Loucy (cell line): ENCODE data around the gene RHOC.

Experiments used
- H2AFZ ChIP-seq: fragments of 200-600 bp; sonication (generic); 2 replicates; pipeline ENCODE4 v1.6.0; 2016; ENCODE audit warnings: antibody characterized with exemption, mild to moderate bottlenecking, low read length, moderate library complexity
- H3F3A ChIP-seq: fragments of 200-600 bp; 2 replicates; pipeline ENCODE4 v1.6.0; 2016; ENCODE audit warnings: antibody characterized with exemption, low read depth, mild to moderate bottlenecking
- H3K27me3 ChIP-seq: fragments of 200-600 bp; sonication (generic); 2 replicates; pipeline ENCODE4 v1.6.1; 2014; ENCODE audit warnings: low read length, mild to moderate bottlenecking; ENCODE audit not compliant: insufficient read depth, poor library complexity, severe bottlenecking
- H3K36me3 ChIP-seq: fragments of 200-600 bp; sonication (generic); 2 replicates; pipeline ENCODE4 v1.6.1; 2016; ENCODE audit warnings: low read length; ENCODE audit not compliant: insufficient read depth
- H3K4me1 ChIP-seq: fragments of 200-600 bp; sonication (generic); 2 replicates; pipeline ENCODE4 v1.5.1; 2014; ENCODE audit warnings: low read length, mild to moderate bottlenecking; ENCODE audit not compliant: insufficient read depth, poor library complexity, severe bottlenecking
- H3K4me2 ChIP-seq: fragments of 200-600 bp; sonication (generic); 2 replicates; pipeline ENCODE4 v1.6.0; 2014; ENCODE audit warnings: antibody characterized with exemption, low read length, low read depth, mild to moderate bottlenecking; ENCODE audit not compliant: poor library complexity, severe bottlenecking
- H3K4me3 ChIP-seq: fragments of 200-600 bp; sonication (generic); 2 replicates; pipeline ENCODE4 v1.5.1; 2014; ENCODE audit warnings: low read length, mild to moderate bottlenecking, mixed read lengths; ENCODE audit not compliant: poor library complexity, severe bottlenecking
- H3K79me2 ChIP-seq: fragments of 200-600 bp; sonication (generic); 2 replicates; pipeline ENCODE4 v1.6.1; 2014; ENCODE audit warnings: low read length; ENCODE audit not compliant: insufficient read depth
- H3K9ac ChIP-seq: fragments of 200-600 bp; sonication (generic); 2 replicates; pipeline ENCODE4 v1.6.0; 2014; ENCODE audit warnings: mild to moderate bottlenecking, low read depth, low read length, moderate library complexity; ENCODE audit not compliant: poor library complexity, severe bottlenecking
- H3K9me2 ChIP-seq: fragments of 200-600 bp; sonication (generic); replicated peaks from 2 replicates; pipeline ENCODE4 v1.6.1; 2016; ENCODE audit warnings: low read depth, low read length, mixed read lengths
- H3K9me3 ChIP-seq: fragments of 200-600 bp; sonication (generic); 2 replicates; pipeline ENCODE4 v1.6.1; 2014; ENCODE audit warnings: mild to moderate bottlenecking, antibody characterized with exemption, low read length, low read depth; ENCODE audit not compliant: insufficient read depth
- H4K20me1 ChIP-seq: fragments of 200-600 bp; sonication (generic); 2 replicates; pipeline ENCODE4 v1.6.0; 2014; ENCODE audit warnings: antibody characterized with exemption, low read length, mild to moderate bottlenecking; ENCODE audit not compliant: insufficient read depth, poor library complexity, severe bottlenecking
- EZH2phosphoT487 ChIP-seq: fragments of 200-600 bp; IDR thresholded peaks from 2 replicates; pipeline ENCODE4 v1.6.1; 2018; ENCODE audit warnings: antibody characterized with exemption, mild to moderate bottlenecking, moderate library complexity, borderline replicate concordance
- TF ChIP-seq, protein P1 (sequence below): fragments of 200-600 bp; sonication (generic); conservative IDR thresholded peaks from 2 replicates; pipeline ENCODE4 v1.5.1; 2014; ENCODE audit warnings: mild to moderate bottlenecking, antibody characterized with exemption, low read length

RHOC gene

DNA sequence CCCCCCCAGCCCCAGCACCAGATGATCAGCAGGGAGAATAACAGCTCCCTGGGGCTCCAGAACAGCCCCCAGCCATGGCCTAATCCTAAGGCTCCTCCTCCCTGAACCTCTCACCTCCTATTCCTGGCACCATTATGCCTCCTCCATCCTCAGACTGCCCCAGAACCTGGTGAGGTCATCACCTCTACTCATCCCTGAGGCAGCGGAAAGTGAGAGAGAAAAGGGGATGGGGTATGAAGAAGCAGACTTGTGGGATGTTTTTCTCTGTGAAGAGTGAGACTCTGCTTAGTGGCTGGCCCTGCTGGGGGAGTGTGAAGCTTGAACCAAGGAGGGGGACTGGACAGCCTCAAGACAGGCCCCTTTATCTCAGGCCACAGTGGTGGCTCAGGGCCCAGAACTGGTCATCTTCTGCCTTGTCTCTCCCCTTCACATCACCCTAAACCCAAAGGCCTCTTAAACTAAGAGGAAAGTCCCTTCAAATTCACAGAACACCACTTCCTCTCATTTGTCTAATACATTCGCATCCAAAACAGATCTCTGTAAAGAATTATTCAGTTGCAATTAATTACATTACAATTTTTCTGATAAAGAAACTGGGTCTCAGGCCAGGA, 10.4 kb upstream of the RHOC start:
- no peak overlapping the region for H3K9ac ChIP-seq
- H3K36me3 ChIP-seq: no peaks in the 10 kb centered on the region
- peaks cover 7% of the 10 kb centered on the region for H3K4me1 ChIP-seq
- no peaks in the 10 kb centered on the region for H3K27me3 ChIP-seq
- H3K4me3 ChIP-seq: no peak overlapping the region
- H3K4me2 ChIP-seq: no peak overlapping the region
- H3K79me2 ChIP-seq: no peaks in the 10 kb centered on the region
- TF ChIP-seq, protein P1, sequence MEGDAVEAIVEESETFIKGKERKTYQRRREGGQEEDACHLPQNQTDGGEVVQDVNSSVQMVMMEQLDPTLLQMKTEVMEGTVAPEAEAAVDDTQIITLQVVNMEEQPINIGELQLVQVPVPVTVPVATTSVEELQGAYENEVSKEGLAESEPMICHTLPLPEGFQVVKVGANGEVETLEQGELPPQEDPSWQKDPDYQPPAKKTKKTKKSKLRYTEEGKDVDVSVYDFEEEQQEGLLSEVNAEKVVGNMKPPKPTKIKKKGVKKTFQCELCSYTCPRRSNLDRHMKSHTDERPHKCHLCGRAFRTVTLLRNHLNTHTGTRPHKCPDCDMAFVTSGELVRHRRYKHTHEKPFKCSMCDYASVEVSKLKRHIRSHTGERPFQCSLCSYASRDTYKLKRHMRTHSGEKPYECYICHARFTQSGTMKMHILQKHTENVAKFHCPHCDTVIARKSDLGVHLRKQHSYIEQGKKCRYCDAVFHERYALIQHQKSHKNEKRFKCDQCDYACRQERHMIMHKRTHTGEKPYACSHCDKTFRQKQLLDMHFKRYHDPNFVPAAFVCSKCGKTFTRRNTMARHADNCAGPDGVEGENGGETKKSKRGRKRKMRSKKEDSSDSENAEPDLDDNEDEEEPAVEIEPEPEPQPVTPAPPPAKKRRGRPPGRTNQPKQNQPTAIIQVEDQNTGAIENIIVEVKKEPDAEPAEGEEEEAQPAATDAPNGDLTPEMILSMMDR: no peak
- no peak for TF ChIP-seq EZH2phosphoT487
- H3K9me2 ChIP-seq: no peaks in the 10 kb centered on the region
- H3F3A ChIP-seq: no peaks in the 10 kb centered on the region
- H3K9me3 ChIP-seq: no peaks in the 10 kb centered on the region
- 0 out of 2 replicates have a peak overlapping the region, but pooled peaks have one; percentile 13 for H2AFZ ChIP-seq
- no peaks in the 10 kb centered on the region for H4K20me1 ChIP-seq

DNA sequence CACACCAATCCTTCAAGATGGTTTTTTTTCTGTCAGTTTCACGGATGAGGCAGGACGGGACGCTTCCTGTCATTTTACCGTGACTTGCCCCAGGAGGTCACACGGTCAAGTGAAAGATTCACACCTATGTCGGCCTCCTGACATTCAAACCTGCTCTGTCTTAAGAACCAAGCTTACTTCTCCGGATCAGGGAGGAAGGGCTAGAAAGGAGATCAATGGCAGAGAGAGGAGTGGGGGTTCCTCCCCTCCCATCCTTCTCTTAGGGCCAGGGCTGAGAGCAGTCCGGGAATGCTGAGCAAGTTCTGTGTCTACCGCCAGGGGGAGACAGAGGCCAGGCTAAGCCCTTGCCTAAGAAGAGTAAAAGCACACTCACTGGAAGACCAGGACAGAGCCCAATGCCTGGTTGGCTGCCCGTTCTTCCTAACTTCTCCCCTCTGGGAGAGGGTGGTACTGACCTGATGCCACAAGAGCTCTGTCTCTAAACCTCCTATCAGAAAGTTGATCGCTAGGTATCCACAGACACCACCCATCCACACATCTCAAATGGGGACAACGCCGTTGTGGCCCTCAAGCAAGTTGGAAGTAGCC, 9.3 kb upstream of the RHOC start:
- no peak overlapping the region for H3K9ac ChIP-seq
- no peaks in the 10 kb centered on the region for H3F3A ChIP-seq
- H2AFZ ChIP-seq: peak overlapping the region; percentile 59

DNA sequence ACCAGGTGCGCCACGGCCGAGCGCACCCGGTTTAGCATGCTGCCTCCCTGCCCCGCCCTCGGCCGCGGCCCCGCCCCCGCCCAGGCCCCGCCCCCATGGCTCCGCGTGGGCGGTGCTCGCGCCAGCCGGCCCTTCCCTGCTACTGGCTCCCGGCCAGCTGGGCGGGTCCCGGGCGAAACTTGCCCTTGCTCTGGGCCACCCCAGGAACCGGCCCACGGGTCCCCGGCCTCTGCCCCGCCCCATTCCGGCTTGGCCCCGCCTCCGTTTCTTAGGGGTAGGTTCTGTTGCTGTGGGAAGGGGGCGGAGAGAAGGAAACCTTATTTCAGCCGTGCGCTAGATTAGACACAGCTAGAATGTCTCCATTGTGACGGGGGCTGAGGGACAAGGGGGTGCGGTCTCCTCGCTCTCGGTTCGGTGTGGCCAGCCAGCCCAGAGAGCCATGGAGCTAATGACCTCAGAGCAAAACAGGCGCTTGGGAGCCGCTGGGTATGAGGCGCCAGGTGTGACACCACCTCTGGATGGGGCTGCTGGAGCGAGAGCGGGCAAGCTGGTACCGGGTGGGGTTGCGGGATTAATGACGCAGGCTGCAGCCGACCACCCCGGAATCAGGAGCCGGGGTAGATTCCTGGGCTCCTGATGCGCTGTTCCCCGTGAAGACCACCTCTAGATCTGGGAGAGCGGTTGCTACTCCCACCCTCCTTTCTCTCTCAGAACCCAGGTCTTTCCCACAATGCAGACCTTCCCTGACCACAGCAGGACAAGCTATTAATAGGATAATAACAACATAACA, 8.5 kb upstream of the RHOC start, which contains the start of gene PPM1J:
Gene PPM1J, minus strand, starts transcription at position 69 of the 790 bp plus-strand sequence. Its CDS starts 31 bp downstream, at position 38.
- H4K20me1 ChIP-seq: no peaks in the 10 kb centered on the region
- no peaks in the 10 kb centered on the region for H3K36me3 ChIP-seq
- no peaks in the 10 kb centered on the region for H3K9me3 ChIP-seq
- H3K4me3 ChIP-seq: peak within 1 kb of the TSS; percentile 76
- no peaks in the 10 kb centered on the region for H3K9me2 ChIP-seq
- TF ChIP-seq EZH2phosphoT487: no peak
- TF ChIP-seq, protein P1: no peak
- peak within 1 kb of the TSS; percentile 88 for H3K4me2 ChIP-seq
- peaks cover 7% of the 10 kb centered on the region for H3K4me1 ChIP-seq
- H3F3A ChIP-seq: no peaks in the 10 kb centered on the region
- peak within 1 kb of the TSS; percentile 72 for H2AFZ ChIP-seq
- no peak within 1 kb of the TSS for H3K9ac ChIP-seq
- H3K27me3 ChIP-seq: no peaks in the 10 kb centered on the region
- no peaks in the 10 kb centered on the region for H3K79me2 ChIP-seq

More for the DNA sequence above, 9.3 kb upstream of the RHOC start:
- Histone ChIP-seq H3K27me3 (no peaks in the 10 kb centered on the region), H3K4me1 (peaks cover 7% of the 10 kb centered on the region), H3K4me2 (peak overlapping the region; percentile 88), H3K36me3 (no peaks in the 10 kb centered on the region), H3K4me3 (peak overlapping the region; percentile 76), H3K79me2 (no peaks in the 10 kb centered on the region), H3K9me3 (no peaks in the 10 kb centered on the region), H4K20me1 (no peaks in the 10 kb centered on the region), H3K9me2 (no peaks in the 10 kb centered on the region)
- no peak for TF ChIP-seq EZH2phosphoT487
- TF ChIP-seq, protein P1: peak; percentile 95
